Effector memory CD4-positive, alpha-beta T cell (primary cell): ENCODE data around the gene BEX4.

ENCODE experiments used
- DNase-seq, 3 donors: peaks; one replicate each; pipeline ENCODE4 v3.0.0-alpha.2; 2020
- H3K27ac ChIP-seq: 2 replicates; pipeline ENCODE4 v1.7.0; 2013; ENCODE audit warnings: mild to moderate bottlenecking, low read length, moderate library complexity; ENCODE audit not compliant: insufficient read depth, poor library complexity, severe bottlenecking
- H3K27me3 ChIP-seq: replicated peaks from 2 replicates; pipeline ENCODE4 v1.7.0; 2013; ENCODE audit warnings: mild to moderate bottlenecking, low read length; ENCODE audit not compliant: insufficient read depth, control insufficient read depth, poor library complexity, severe bottlenecking
- H3K36me3 ChIP-seq: 2 replicates; pipeline ENCODE4 v1.7.0; 2013; ENCODE audit warnings: mild to moderate bottlenecking, low read length, moderate library complexity; ENCODE audit not compliant: control insufficient read depth, insufficient read depth
- H3K4me1 ChIP-seq: 2 replicates; pipeline ENCODE4 v1.7.0; 2013; ENCODE audit warnings: low read length, mild to moderate bottlenecking; ENCODE audit not compliant: control insufficient read depth, insufficient read depth, poor library complexity, severe bottlenecking
- H3K4me3 ChIP-seq: 2 replicates; pipeline ENCODE4 v1.7.0; 2013; ENCODE audit warnings: low read length, low read depth, mild to moderate bottlenecking; ENCODE audit not compliant: insufficient read depth, poor library complexity, severe bottlenecking
- H3K9me3 ChIP-seq: 2 replicates; pipeline ENCODE4 v1.7.0; 2013; ENCODE audit warnings: mild to moderate bottlenecking, low read length, moderate library complexity; ENCODE audit not compliant: control insufficient read depth

The BEX4 gene

DNA sequence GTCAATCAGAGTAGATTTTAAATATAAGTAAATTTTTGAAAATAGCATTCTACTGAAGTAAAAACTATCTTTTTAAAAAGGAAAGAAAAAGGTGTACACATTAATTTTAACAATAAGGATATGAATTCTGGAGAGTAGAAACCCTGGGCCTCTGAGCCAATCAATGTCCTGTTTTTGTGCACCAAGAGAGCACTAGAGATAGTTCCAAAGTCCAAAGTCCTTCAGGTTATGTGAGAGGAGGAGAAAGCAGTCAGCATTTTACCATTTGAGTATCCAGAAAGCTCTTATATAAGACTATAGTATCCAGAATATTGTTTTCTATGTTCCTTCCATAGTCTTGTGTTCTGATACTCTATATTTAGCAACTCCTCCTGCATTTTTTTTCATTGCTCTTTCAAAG lies 43.4 kb downstream of the BEX4 start:
- H3K9me3 ChIP-seq = no peaks in the 10 kb centered on the region
- H3K4me3 ChIP-seq = no peak overlapping the region
- no peaks in the 10 kb centered on the region for H3K27me3 ChIP-seq
- no peaks in the 10 kb centered on the region for H3K4me1 ChIP-seq
- no peak for DNase-seq
- H3K27ac ChIP-seq = no peak overlapping the region
- H3K36me3 ChIP-seq = no peaks in the 10 kb centered on the region
